Activated effector memory CD4-positive, alpha-beta T cell treated with anti-CD3 and anti-CD28 coated beads, Interleukin-2, amount 50 U/mL, for 16 hours (primary cell): Measurements from ENCODE around the gene DDX46.
"Not testable (repeated sequence)": the region's sequence is repeated elsewhere in the genome, so short reads cannot be mapped to it uniquely, and the experiment has no call there.

Source experiments
- DNase-seq: peaks from one replicate; pipeline ENCODE4 v3.0.0-alpha.2; 2020

DDX46 gene

DNA sequence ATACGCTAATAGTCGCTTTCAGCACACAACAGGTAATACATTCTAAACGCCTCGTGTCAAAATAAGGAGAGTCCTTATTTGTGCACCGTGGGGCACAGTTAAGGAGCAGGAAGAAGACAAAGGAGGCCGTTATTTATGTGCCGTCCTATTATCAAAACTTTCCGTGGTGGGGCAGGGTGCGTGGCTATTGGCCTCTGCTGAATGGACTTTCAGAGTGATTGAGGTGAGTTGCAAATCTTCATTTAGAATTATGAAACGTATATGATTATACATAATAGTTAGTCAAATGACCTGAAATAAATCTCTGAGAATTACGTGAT lies 88.0 kb downstream of the DDX46 start:
- peak; percentile 64 for DNase-seq

- DNase-seq: not testable (repeated sequence)
These were observed 90.9 kb downstream of the DDX46 start for GRCh38 chr5:134849434-134849933.

GRCh38 chr5:134851307-134851923 lies 92.8 kb downstream of the DDX46 start:
- DNase-seq: no peak

DNA sequence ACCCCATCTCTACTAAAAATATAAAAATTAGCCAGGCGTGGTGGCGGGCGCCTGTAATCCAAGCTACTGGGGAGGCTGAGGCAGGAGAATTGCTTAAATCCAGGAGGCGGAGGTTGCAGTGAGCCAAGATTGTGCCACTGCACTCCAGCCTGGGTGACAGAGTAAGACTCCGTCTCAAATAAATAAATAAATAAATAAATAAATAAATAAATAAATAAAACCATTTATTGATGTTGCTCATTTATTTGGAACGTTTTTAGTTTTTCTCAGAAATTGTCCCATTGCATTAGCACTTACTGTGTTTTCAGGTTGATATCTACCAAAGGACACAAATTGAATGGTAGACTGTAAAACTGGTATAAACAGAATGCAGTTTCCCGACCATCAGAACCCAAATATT lies 97.9 kb downstream of the DDX46 start:
- not testable (repeated sequence) for DNase-seq

DNA sequence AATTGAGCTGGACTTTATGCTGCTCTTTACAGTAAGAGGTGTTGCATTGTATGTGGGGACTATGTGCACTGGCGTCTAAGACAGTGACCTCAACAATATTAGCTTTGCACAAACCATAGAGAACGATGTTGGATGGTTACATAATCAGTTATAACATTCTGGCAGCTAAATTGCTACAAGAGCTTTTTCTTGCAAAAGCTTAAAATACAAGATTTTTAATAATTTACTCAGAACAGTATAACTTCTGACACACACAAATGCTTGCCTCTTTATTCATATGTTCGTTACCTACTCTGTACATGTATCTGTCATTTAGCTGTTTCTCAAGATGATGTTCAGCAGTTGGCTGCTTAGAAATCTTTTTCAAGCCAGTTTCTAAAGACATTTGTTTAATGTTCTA lies 98.8 kb downstream of the DDX46 start:
- DNase-seq: no peak

- DNase-seq: no peak
These were observed 106.1 kb downstream of the DDX46 start for GRCh38 chr5:134864707-134865106.

DNA sequence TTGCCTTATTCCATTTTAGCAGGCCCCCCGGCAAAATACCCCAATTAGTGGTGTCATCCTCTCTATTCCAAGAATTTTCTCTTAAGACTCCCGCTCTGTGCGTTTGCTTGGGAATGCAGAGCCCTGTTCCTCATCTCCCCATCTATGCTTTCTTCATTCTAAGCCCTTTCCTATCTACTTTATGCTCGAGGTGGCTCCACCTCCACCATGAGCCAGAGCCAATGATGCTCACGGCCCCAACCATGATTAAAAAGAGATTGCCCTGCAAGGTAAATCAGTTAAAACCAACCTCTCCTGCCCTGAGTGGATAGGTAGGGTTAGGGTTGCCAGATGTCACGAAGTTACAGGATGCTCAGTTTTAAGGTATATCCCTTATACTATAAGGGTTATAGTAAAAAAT lies 114.9 kb downstream of the DDX46 start:
- no peak for DNase-seq

DNA sequence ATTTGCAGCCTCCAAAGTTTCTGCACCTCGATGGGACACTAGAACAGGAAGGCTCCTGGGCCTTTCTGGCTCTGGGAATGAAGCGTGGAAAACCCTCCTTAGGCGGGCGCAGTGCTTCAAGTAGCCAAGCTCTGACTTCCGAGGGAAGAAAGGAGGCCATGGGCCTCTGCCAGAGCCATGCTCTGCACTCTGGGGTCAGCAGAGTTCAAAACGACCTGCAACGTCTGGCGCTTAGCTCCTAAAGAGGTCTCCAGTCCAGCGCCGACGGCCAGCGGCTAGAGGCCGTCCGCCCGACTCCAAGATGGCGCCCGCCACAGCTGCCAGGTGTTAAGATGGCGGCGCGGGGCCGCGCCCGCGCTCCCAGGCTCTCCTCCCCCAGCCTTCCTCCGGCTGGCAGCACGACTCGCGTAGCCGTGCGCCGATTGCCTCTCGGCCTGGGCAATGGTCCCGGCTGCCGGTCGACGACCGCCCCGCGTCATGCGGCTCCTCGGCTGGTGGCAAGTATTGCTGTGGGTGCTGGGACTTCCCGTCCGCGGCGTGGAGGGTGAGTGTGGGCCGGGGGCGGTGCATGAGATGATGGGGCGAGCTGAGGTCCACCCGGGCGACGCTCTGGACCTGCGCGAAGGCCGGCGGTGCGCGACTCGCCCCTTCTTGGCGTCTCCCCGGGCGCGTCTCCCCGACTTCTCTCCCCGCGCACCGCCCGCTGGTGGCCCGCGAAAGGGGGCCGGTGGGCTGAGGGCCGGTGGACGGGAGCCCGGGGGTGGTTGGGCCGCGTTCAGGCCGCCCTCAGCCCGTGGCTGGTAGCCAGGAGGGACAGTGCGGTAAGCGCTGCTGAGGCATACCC lies 115.6 kb downstream of the DDX46 start, which contains the start of gene TXNDC15:
Gene TXNDC15 (plus strand): TSS at position 385 of the 844 bp plus-strand sequence. CDS start 57 bp downstream, at position 442.
- peak; percentile 93 for DNase-seq

DNA sequence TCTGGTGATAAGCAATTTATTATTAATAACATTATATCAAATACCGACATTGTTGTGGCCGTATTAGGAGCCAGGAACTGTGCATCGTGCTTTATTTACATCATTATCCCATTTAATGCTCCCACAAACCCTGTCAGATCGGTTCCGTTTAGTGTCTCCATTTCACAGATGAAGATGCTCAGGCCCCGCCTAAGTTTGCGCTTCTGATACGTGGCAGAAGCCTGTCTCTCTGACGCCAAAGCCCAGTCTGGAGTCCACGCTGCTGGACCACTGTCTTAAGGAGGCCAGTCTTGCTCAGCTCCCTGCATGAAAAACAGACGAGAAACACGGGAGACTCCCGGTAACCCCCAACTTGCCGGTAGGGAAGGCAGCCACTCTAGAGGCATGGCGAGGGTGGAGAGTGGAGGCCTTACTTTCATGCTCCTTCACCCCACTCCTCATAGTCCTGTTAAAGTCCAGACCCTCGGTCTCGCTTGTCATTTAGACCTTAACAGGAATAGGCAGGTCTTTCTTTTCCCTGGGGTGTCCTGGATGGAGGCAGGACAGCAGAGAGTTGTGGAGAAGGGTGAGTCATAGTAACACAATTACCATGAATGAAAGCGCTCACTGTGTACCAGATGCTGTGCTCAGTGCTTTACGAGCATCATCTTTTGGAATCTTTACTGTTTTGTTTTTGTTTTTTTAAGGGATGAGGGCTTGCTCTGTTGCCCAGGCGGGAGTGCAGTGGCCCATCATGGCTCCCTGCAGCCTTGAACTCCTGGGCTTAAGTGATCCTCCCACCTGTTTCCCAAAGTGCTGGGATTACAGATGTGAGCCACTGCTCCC lies 116.5 kb downstream of the DDX46 start:
- DNase-seq: peak; percentile 76

DNA sequence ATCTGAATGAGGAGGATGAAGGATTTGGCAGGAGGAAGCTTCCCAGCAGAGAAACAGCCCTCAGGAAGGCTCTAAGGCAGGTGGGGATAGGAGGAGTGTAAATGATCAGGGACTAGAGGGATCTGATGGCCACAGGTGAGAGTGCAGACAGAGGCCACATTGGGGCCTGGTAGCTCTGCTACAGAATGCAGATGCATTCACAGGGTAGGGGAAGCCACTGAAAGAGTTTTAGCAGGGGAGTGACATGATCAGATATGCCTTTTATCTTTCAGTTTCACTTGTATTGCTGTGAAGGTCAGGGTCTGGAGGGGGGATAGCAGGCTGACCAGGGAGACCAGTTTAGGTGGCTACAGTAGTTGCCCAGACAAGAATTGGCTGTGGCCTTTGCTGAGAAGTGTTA lies 118.6 kb downstream of the DDX46 start:
- no peak for DNase-seq

- no peak for DNase-seq
These were observed 119.8 kb downstream of the DDX46 start for GRCh38 chr5:134878403-134878802.

DNA sequence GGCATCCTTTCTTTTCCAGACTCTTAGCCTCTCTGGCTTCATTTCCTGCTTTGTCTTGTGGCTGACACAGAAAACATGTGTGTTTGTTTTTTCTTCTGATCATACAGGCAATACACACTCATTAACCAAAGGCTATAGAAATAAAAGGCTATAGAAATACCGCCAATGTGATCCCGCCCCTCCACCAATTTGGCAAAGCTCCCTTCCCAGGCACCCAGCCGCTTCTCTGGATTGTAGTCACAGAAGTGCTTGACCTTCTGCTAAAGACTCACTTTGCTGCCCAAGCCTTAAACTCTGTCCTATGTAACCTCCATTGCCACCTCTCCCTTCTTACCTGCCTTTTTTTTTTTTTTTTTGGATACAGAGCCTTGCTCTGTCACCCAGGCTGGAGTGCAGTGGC lies 120.9 kb downstream of the DDX46 start:
- no peak for DNase-seq
